Measurements from ENCODE around the gene WNT16. TPM values are rescaled to one million over a fixed set of nuclear protein-coding genes. Genes with fewer than 3 reads are reported as not detected.

WNT16 gene
- total RNA-seq, 1 experiment from 2014 or later, result 0.39 TPM

GRCh38 chr7:121300685-121301420 is 27.9 kb upstream of the WNT16 start:
- intact Hi-C loops (cut with micrococcal nuclease; ENCODE audit: unreplicated experiment) (no loop called here), in situ Hi-C loops (cut with HindIII; ENCODE audit: low pct_unique_long_range_greater_than_20kb, low sequenced_read_pairs) (no loop called here)
- Histone ChIP-seq H3K27me3 (ENCODE audit: control insufficient read depth, insufficient read depth, low read length) (no peaks in the 10 kb centered on the region), H3K27ac (ENCODE audit: low read length) (0 out of 2 replicates have a peak overlapping the region, but pooled peaks have one; percentile 29), H3K4me3 (ENCODE audit: low read depth in 2 of 2, low read length in 2 of 2) (no peak overlapping the region), H3K36me3 (ENCODE audit: control insufficient read depth, insufficient read depth, low read length) (no peaks in the 10 kb centered on the region), H3K9me3 (ENCODE audit: control insufficient read depth, insufficient read depth, low read depth, low read length) (no peaks in the 10 kb centered on the region), H3K4me1 (ENCODE audit: control insufficient read depth, insufficient read depth, low read length) (peaks cover 13% of the 10 kb centered on the region; the same call in 1 of the 2 replicates)
- TF ChIP-seq POLR2AphosphoS5 (IDR thresholded peaks at IDR 0.05; ENCODE audit: low read depth, low read length), result no peak
- TF ChIP-seq TCF7L2 (IDR thresholded peaks at IDR 0.05; ENCODE audit: low read depth, low read length), result no peak
- no peak for TF ChIP-seq REST (IDR thresholded peaks at IDR 0.05; ENCODE audit: insufficient read depth in 1 of 2, low read depth in 2 of 2, low read length in 1 of 2)
- TF ChIP-seq CTCF (IDR thresholded peaks at IDR 0.05), result no peak
- no peak for TF ChIP-seq SIN3A (IDR thresholded peaks at IDR 0.05; ENCODE audit: borderline replicate concordance, insufficient read depth, low read depth, low read length)
- ChIA-PET POLR2A (no interaction called here), CTCF (no interaction called here)
- ATAC-seq (no peak), DNase-seq (ENCODE audit: low read depth, low spot score) (no peak)
- BruUV-seq (replicated peaks), result no TSS peak

- Histone ChIP-seq H3K4me3 (ENCODE audit: low read depth in 2 of 2, low read length in 2 of 2) (no peak overlapping the region), H3K27me3 (ENCODE audit: control insufficient read depth, insufficient read depth, low read length) (no peaks in the 10 kb centered on the region), H3K36me3 (ENCODE audit: control insufficient read depth, insufficient read depth, low read length) (no peaks in the 10 kb centered on the region), H3K27ac (ENCODE audit: low read length) (0 out of 2 replicates have a peak overlapping the region, but pooled peaks have one; percentile 29), H3K4me1 (ENCODE audit: control insufficient read depth, insufficient read depth, low read length) (peaks cover 13% of the 10 kb centered on the region; the same call in 1 of the 2 replicates), H3K9me3 (ENCODE audit: control insufficient read depth, insufficient read depth, low read depth, low read length) (no peaks in the 10 kb centered on the region)
- CTCF ChIA-PET, result no interaction called here
- no TSS peak for BruUV-seq (replicated peaks)
- no peak for TF ChIP-seq REST (IDR thresholded peaks at IDR 0.05; ENCODE audit: insufficient read depth in 1 of 2, low read depth in 2 of 2, low read length in 1 of 2)
- no peak for TF ChIP-seq SIN3A (IDR thresholded peaks at IDR 0.05; ENCODE audit: borderline replicate concordance, insufficient read depth, low read depth, low read length)
- TF ChIP-seq TCF7L2 (IDR thresholded peaks at IDR 0.05; ENCODE audit: low read depth, low read length), result no peak
- no peak for TF ChIP-seq POLR2AphosphoS5 (IDR thresholded peaks at IDR 0.05; ENCODE audit: low read depth, low read length)
- TF ChIP-seq CTCF (IDR thresholded peaks at IDR 0.05), result no peak
- POLR2A ChIA-PET, result no interaction called here
- intact Hi-C loops (cut with micrococcal nuclease; ENCODE audit: unreplicated experiment) (no loop called here), in situ Hi-C loops (cut with HindIII; ENCODE audit: low pct_unique_long_range_greater_than_20kb, low sequenced_read_pairs) (no loop called here)
- ATAC-seq (no peak; the same call in 1 of the 2 replicates), DNase-seq (ENCODE audit: low read depth, low spot score) (peak; percentile 8)
Observed at GRCh38 chr7:121301446-121302213, 27.2 kb upstream of the WNT16 start.
